PC-9 (cell line): ENCODE measurements around the gene ADAM8. TPM values are rescaled to one million over a fixed set of nuclear protein-coding genes. Genes with fewer than 3 reads are reported as not detected.

ENCODE experiments used
- BruUV-seq: library from RNA; stranded (reverse); fragments of 400-500 nt; replicated peaks from 2 replicates; lab custom pipeline; 2021; lab: Mats Ljungman, UMichigan
- CTCF ChIA-PET: fragments of 300-600 bp; sonication (Branson Sonifier 250); formaldehyde crosslinking; loops from one replicate; lab custom pipeline; 2022; ENCODE audit warnings: antibody characterized with exemption; lab: Charles Lee
- POLR2A ChIA-PET: fragments of 300-600 bp; sonication (Branson Sonifier 250); formaldehyde crosslinking; loops from one replicate; lab custom pipeline; 2022; ENCODE audit warnings: antibody characterized with exemption; ENCODE audit not compliant: unreplicated experiment; lab: Charles Lee
- DNase-seq, 2 experiments: peaks; one replicate each; pipeline versions ENCODE4 v3.0.0 to v3.0.0-alpha.2; 2015 to 2022; ENCODE audit warnings: mixed read lengths in 1 of 2
- H2AFZ ChIP-seq: fragments of 200-600 bp; sonication (generic); 2 replicates; pipeline ENCODE4 v1.8.1; 2017; ENCODE audit warnings: antibody characterized with exemption
- H3F3A ChIP-seq: fragments of 200-600 bp; sonication (generic); 2 replicates; pipeline ENCODE4 v1.8.1; 2017; ENCODE audit warnings: antibody characterized with exemption, mild to moderate bottlenecking, low read depth; ENCODE audit not compliant: insufficient read depth
- H3K27ac ChIP-seq: fragments of 200-600 bp; sonication (generic); 2 replicates; pipeline ENCODE4 v1.6.1; 2016; ENCODE audit warnings: mixed run types
- H3K27me3 ChIP-seq: fragments of 200-600 bp; sonication (generic); 2 replicates; pipeline ENCODE4 v1.6.1; 2016; ENCODE audit warnings: low read depth, mixed run types; ENCODE audit not compliant: insufficient read depth
- H3K36me3 ChIP-seq: fragments of 200-600 bp; sonication (generic); 2 replicates; pipeline ENCODE4 v1.6.1; 2016; ENCODE audit warnings: low read depth, mixed run types
- H3K4me1 ChIP-seq: fragments of 200-600 bp; sonication (generic); replicated peaks from 2 replicates; pipeline ENCODE4 v1.6.1; 2016; ENCODE audit warnings: mixed run types; ENCODE audit not compliant: insufficient read depth
- H3K4me2 ChIP-seq: fragments of 200-600 bp; sonication (generic); 2 replicates; pipeline ENCODE4 v1.6.1; 2017; ENCODE audit warnings: mixed run types
- H3K4me3 ChIP-seq: fragments of 200-600 bp; sonication (generic); 2 replicates; pipeline ENCODE4 v1.6.1; 2016; ENCODE audit warnings: mixed run types
- H3K79me2 ChIP-seq: fragments of 200-600 bp; sonication (generic); 2 replicates; pipeline ENCODE4 v1.6.1; 2017; ENCODE audit warnings: low read depth, mixed run types
- H3K9me2 ChIP-seq: fragments of 200-600 bp; sonication (generic); 2 replicates; pipeline ENCODE4 v1.8.1; 2017; ENCODE audit warnings: mild to moderate bottlenecking; ENCODE audit not compliant: insufficient read depth
- H3K9me3 ChIP-seq: fragments of 200-600 bp; sonication (generic); 2 replicates; pipeline ENCODE4 v1.8.1; 2016; ENCODE audit warnings: low read depth; ENCODE audit not compliant: insufficient read depth
- H4K20me1 ChIP-seq: fragments of 200-600 bp; sonication (generic); 2 replicates; pipeline ENCODE4 v1.8.1; 2017; ENCODE audit not compliant: insufficient read depth
- CTCF ChIP-seq: fragments of 200-600 bp; sonication (generic); conservative IDR thresholded peaks from 2 replicates; pipeline ENCODE4 v1.6.1; 2017; ENCODE audit warnings: mixed run types, antibody characterized with exemption, mild to moderate bottlenecking, moderate library complexity
- EZH2 ChIP-seq: fragments of 200-600 bp; sonication (generic); IDR thresholded peaks from 2 replicates; pipeline ENCODE4 v1.8.0; 2017; ENCODE audit warnings: antibody characterized with exemption, low read depth
- intact Hi-C: fragments of 100-400 bp; cut with micrococcal nuclease; formaldehyde crosslinking; loops from one replicate; pipeline ENCODE4 v1.10.0; 2022; ENCODE audit not compliant: unreplicated experiment
- total RNA-seq: library from RNA; stranded (reverse); gene quantifications from 2 replicates; pipeline ENCODE4 v1.2.3, GENCODE V29; 2021

The ADAM8 gene
- total RNA-seq, 1 experiment from 2014 or later, result 18.3 TPM

- Histone ChIP-seq H3K36me3 (no peaks in the 10 kb centered on the region), H2AFZ (no peak overlapping the region), H3K4me1 (peaks cover 9% of the 10 kb centered on the region), H3K79me2 (no peaks in the 10 kb centered on the region), H3K27ac (no peak overlapping the region), H3F3A (peaks cover 2% of the 10 kb centered on the region; the same call in 1 of the 2 replicates), H4K20me1 (no peaks in the 10 kb centered on the region), H3K4me3 (no peak overlapping the region), H3K4me2 (no peak overlapping the region), H3K9me2 (no peaks in the 10 kb centered on the region), H3K27me3 (no peaks in the 10 kb centered on the region), H3K9me3 (no peaks in the 10 kb centered on the region)
- no peak for DNase-seq
- intact Hi-C loops, result loop anchor here (10.0 kb wide), 1 partner anchor 60 kb away; no protein-coding TSS in a partner anchor
- BruUV-seq, result no TSS peak
- POLR2A ChIA-PET, result no interaction called here
- no peak for TF ChIP-seq EZH2
- no peak for TF ChIP-seq CTCF
- CTCF ChIA-PET, result no interaction called here
Measured at GRCh38 chr10:133285217-133285616, 8.5 kb upstream of the ADAM8 start.

- no peak for DNase-seq
Measured at GRCh38 chr10:133283931-133284330, 7.3 kb upstream of the ADAM8 start.

GRCh38 chr10:133282846-133283390 lies 6.2 kb upstream of the ADAM8 start:
- peaks cover 27% of the 10 kb centered on the region for H3K4me1 ChIP-seq
- intact Hi-C loops, result loop anchor here (10.0 kb wide), 1 partner anchor 58 kb away; no protein-coding TSS in a partner anchor
- H3K27me3 ChIP-seq, result no peaks in the 10 kb centered on the region
- no peaks in the 10 kb centered on the region for H3K36me3 ChIP-seq
- ChIA-PET CTCF (interaction anchor here (0.6 kb wide), 1 partner anchor 666 kb away, joined by 4 read pairs; no protein-coding TSS in a partner anchor), POLR2A (interaction anchor here (0.6 kb wide), 1 partner anchor 90 kb away, joined by 3 read pairs; the partner anchor contains the start of gene ECHS1)
- peaks cover 22% of the 10 kb centered on the region for H3F3A ChIP-seq
- no peaks in the 10 kb centered on the region for H3K9me2 ChIP-seq
- H3K27ac ChIP-seq, result no peak overlapping the region
- H4K20me1 ChIP-seq, result no peaks in the 10 kb centered on the region
- TF ChIP-seq CTCF, result no peak
- no peak for TF ChIP-seq EZH2
- BruUV-seq, result no TSS peak
- no peak for DNase-seq
- H3K4me2 ChIP-seq, result no peak overlapping the region
- no peaks in the 10 kb centered on the region for H3K9me3 ChIP-seq
- H3K4me3 ChIP-seq, result no peak overlapping the region
- no peaks in the 10 kb centered on the region for H3K79me2 ChIP-seq
- H2AFZ ChIP-seq, result no peak overlapping the region

More at GRCh38 chr10:133283931-133284330, 7.3 kb upstream of the ADAM8 start:
- Histone ChIP-seq H3K79me2 (no peaks in the 10 kb centered on the region), H3F3A (peaks cover 15% of the 10 kb centered on the region), H3K4me1 (peaks cover 22% of the 10 kb centered on the region), H3K36me3 (no peaks in the 10 kb centered on the region), H3K27ac (no peak overlapping the region), H3K27me3 (no peaks in the 10 kb centered on the region), H3K4me3 (no peak overlapping the region), H4K20me1 (no peaks in the 10 kb centered on the region), H3K9me2 (no peaks in the 10 kb centered on the region), H2AFZ (no peak overlapping the region), H3K9me3 (no peaks in the 10 kb centered on the region), H3K4me2 (no peak overlapping the region)
- POLR2A ChIA-PET, result no interaction called here
- TF ChIP-seq EZH2 (no peak), CTCF (no peak)
- CTCF ChIA-PET, result no interaction called here
- no TSS peak for BruUV-seq
- intact Hi-C loops, result loop anchor here (10.0 kb wide), 1 partner anchor 59 kb away; no protein-coding TSS in a partner anchor
